Measurements from ENCODE around the gene SYT2. TPM values are rescaled to one million over a fixed set of nuclear protein-coding genes. Genes with fewer than 3 reads are reported as not detected.

Gene SYT2
- total RNA-seq, 1 experiment from 2014 or later = not detected

- TF ChIP-seq, protein P1, sequence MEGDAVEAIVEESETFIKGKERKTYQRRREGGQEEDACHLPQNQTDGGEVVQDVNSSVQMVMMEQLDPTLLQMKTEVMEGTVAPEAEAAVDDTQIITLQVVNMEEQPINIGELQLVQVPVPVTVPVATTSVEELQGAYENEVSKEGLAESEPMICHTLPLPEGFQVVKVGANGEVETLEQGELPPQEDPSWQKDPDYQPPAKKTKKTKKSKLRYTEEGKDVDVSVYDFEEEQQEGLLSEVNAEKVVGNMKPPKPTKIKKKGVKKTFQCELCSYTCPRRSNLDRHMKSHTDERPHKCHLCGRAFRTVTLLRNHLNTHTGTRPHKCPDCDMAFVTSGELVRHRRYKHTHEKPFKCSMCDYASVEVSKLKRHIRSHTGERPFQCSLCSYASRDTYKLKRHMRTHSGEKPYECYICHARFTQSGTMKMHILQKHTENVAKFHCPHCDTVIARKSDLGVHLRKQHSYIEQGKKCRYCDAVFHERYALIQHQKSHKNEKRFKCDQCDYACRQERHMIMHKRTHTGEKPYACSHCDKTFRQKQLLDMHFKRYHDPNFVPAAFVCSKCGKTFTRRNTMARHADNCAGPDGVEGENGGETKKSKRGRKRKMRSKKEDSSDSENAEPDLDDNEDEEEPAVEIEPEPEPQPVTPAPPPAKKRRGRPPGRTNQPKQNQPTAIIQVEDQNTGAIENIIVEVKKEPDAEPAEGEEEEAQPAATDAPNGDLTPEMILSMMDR (IDR thresholded peaks at IDR 0.05; ENCODE audit: unreplicated experiment) = peak; percentile 75
- CTCF ChIA-PET = interaction anchor here (1.1 to 1.8 kb wide), 4 partner anchors 15 to 108 kb away, joined by 4 to 7 read pairs (median 6); no protein-coding TSS in a partner anchor
- no peaks in the 10 kb centered on the region for H3K4me1 Mint-ChIP-seq (ENCODE audit: low read depth, unreplicated experiment)
- no TSS peak for BruUV-seq (replicated peaks)
- peak; percentile 60 for DNase-seq
- no peaks in the 10 kb centered on the region for H3K27me3 Mint-ChIP-seq (ENCODE audit: unreplicated experiment)
- H3K9me3 Mint-ChIP-seq (ENCODE audit: low read depth, unreplicated experiment) = no peaks in the 10 kb centered on the region
- no peak overlapping the region for H3K4me3 Mint-ChIP-seq (ENCODE audit: low read depth, unreplicated experiment)
- H3K27ac Mint-ChIP-seq (ENCODE audit: unreplicated experiment) = no peak overlapping the region
- intact Hi-C loops (cut with micrococcal nuclease; ENCODE audit: unreplicated experiment) = loop anchor here (2.0 to 10.0 kb wide), 3 partner anchors 71 to 230 kb away; partner anchors contain the start of gene UBE2T
- H3K36me3 Mint-ChIP-seq (ENCODE audit: insufficient read depth, unreplicated experiment) = peaks cover 7% of the 10 kb centered on the region
Observed at GRCh38 chr1:202571719-202572339, 138.4 kb downstream of the SYT2 start.

- intact Hi-C loops (cut with micrococcal nuclease; ENCODE audit: unreplicated experiment) = loop anchor here (2.0 to 10.0 kb wide), 3 partner anchors 69 to 227 kb away; partner anchors contain the start of gene UBE2T
- CTCF ChIA-PET = interaction anchor here (1.0 kb wide), 1 partner anchor 8 kb away, joined by 3 read pairs; no protein-coding TSS in a partner anchor
- Mint-ChIP-seq H3K9me3 (ENCODE audit: low read depth, unreplicated experiment) (no peaks in the 10 kb centered on the region), H3K4me1 (ENCODE audit: low read depth, unreplicated experiment) (no peaks in the 10 kb centered on the region), H3K27me3 (ENCODE audit: unreplicated experiment) (no peaks in the 10 kb centered on the region), H3K27ac (ENCODE audit: unreplicated experiment) (no peak overlapping the region), H3K4me3 (ENCODE audit: low read depth, unreplicated experiment) (no peak overlapping the region), H3K36me3 (ENCODE audit: insufficient read depth, unreplicated experiment) (peaks cover 7% of the 10 kb centered on the region)
- no TSS peak for BruUV-seq (replicated peaks)
- no peak for DNase-seq
- TF ChIP-seq, protein P1 (IDR thresholded peaks at IDR 0.05; ENCODE audit: unreplicated experiment) = no peak
Observed at GRCh38 chr1:202569393-202570322, 140.6 kb downstream of the SYT2 start.

DNA sequence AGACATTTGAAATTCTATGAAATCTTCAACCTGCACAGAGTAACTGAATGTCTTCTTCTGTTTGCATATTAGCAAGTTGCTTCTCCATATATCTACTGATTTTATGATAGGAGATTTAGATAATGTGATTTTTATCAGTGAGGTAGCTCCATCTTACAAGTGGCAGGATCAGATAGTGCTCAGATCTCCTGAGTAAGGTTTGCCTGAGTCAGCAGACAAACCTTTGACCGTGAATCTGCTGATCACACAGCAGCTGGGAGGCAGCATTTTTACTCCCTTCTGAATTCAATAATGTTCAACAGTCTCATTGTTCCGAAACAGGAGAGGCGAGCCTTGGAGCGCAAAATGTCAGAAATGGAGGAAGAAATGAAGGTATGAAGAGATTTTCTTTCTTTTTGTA lies 141.4 kb downstream of the SYT2 start:
- intact Hi-C loops (cut with micrococcal nuclease; ENCODE audit: unreplicated experiment) = no loop called here
- H3K27me3 Mint-ChIP-seq (ENCODE audit: unreplicated experiment) = no peaks in the 10 kb centered on the region
- no peaks in the 10 kb centered on the region for H3K9me3 Mint-ChIP-seq (ENCODE audit: low read depth, unreplicated experiment)
- H3K36me3 Mint-ChIP-seq (ENCODE audit: insufficient read depth, unreplicated experiment) = peaks cover 7% of the 10 kb centered on the region
- H3K4me1 Mint-ChIP-seq (ENCODE audit: low read depth, unreplicated experiment) = no peaks in the 10 kb centered on the region
- TF ChIP-seq, protein P1 (IDR thresholded peaks at IDR 0.05; ENCODE audit: unreplicated experiment) = no peak
- DNase-seq = no peak
- no peak overlapping the region for H3K27ac Mint-ChIP-seq (ENCODE audit: unreplicated experiment)
- no TSS peak for BruUV-seq (replicated peaks)
- CTCF ChIA-PET = interaction anchor here (1.1 kb wide), 1 partner anchor 18 kb away, joined by 3 read pairs; no protein-coding TSS in a partner anchor
- no peak overlapping the region for H3K4me3 Mint-ChIP-seq (ENCODE audit: low read depth, unreplicated experiment)

GRCh38 chr1:202568410-202568809 lies 141.8 kb downstream of the SYT2 start:
- Mint-ChIP-seq H3K27me3 (ENCODE audit: unreplicated experiment) (no peaks in the 10 kb centered on the region), H3K9me3 (ENCODE audit: low read depth, unreplicated experiment) (no peaks in the 10 kb centered on the region), H3K27ac (ENCODE audit: unreplicated experiment) (no peak overlapping the region), H3K4me1 (ENCODE audit: low read depth, unreplicated experiment) (no peaks in the 10 kb centered on the region), H3K36me3 (ENCODE audit: insufficient read depth, unreplicated experiment) (peaks cover 7% of the 10 kb centered on the region), H3K4me3 (ENCODE audit: low read depth, unreplicated experiment) (no peak overlapping the region)
- DNase-seq = no peak
- intact Hi-C loops (cut with micrococcal nuclease; ENCODE audit: unreplicated experiment) = no loop called here
- no TSS peak for BruUV-seq (replicated peaks)
- CTCF ChIA-PET = interaction anchor here (1.1 kb wide), 1 partner anchor 18 kb away, joined by 3 read pairs; no protein-coding TSS in a partner anchor
- TF ChIP-seq, protein P1 (IDR thresholded peaks at IDR 0.05; ENCODE audit: unreplicated experiment) = no peak

Data from Calu3 (cell line).